Measurements from ENCODE around the gene CMSS1.

Gene CMSS1

GRCh38 chr3:99861216-99861615, 43.6 kb downstream of the CMSS1 start:
- TF ChIP-seq ZFX (IDR thresholded peaks at IDR 0.05) (no peak), CTCF (conservative IDR thresholded peaks at IDR 0.05) (no peak)
- no peak overlapping the region for H3K27ac ChIP-seq

GRCh38 chr3:99862208-99862607, 44.5 kb downstream of the CMSS1 start:
- TF ChIP-seq CTCF (conservative IDR thresholded peaks at IDR 0.05) (no peak), ZFX (IDR thresholded peaks at IDR 0.05) (no peak)
- no peak overlapping the region for H3K27ac ChIP-seq

- no peak overlapping the region for H3K27ac ChIP-seq
Observed at GRCh38 chr3:99863002-99863401, 45.3 kb downstream of the CMSS1 start.

GRCh38 chr3:99863588-99863987, 45.9 kb downstream of the CMSS1 start:
- no peak for TF ChIP-seq ZFX (IDR thresholded peaks at IDR 0.05)
- TF ChIP-seq CTCF (conservative IDR thresholded peaks at IDR 0.05) = no peak
- no peak overlapping the region for H3K27ac ChIP-seq

More at GRCh38 chr3:99863002-99863401, 45.3 kb downstream of the CMSS1 start:
- TF ChIP-seq ZFX (IDR thresholded peaks at IDR 0.05) (no peak), CTCF (conservative IDR thresholded peaks at IDR 0.05) (no peak)

GRCh38 chr3:99864289-99864688, 46.6 kb downstream of the CMSS1 start:
- TF ChIP-seq ZFX (IDR thresholded peaks at IDR 0.05) = no peak
- TF ChIP-seq CTCF (conservative IDR thresholded peaks at IDR 0.05) = no peak
- H3K27ac ChIP-seq = no peak overlapping the region

GRCh38 chr3:99865321-99865720, 47.7 kb downstream of the CMSS1 start:
- H3K27ac ChIP-seq = no peak overlapping the region
- no peak for TF ChIP-seq CTCF (conservative IDR thresholded peaks at IDR 0.05)
- no peak for TF ChIP-seq ZFX (IDR thresholded peaks at IDR 0.05)

- no peak overlapping the region for H3K27ac ChIP-seq
Observed at GRCh38 chr3:99866261-99866761, 48.6 kb downstream of the CMSS1 start.

More at GRCh38 chr3:99866261-99866761, 48.6 kb downstream of the CMSS1 start:
- TF ChIP-seq ZFX (IDR thresholded peaks at IDR 0.05) = no peak
- no peak for TF ChIP-seq CTCF (conservative IDR thresholded peaks at IDR 0.05)

Data from C4-2B (cell line).